ENCODE measurements around the gene OAF.
A peak's percentile ranks its signal among the peaks of the same experiment; 100 is the strongest.
"Not testable (repeated sequence)": the region's sequence is repeated elsewhere in the genome, so short reads cannot be mapped to it uniquely, and the experiment has no call there.

OAF gene

DNA sequence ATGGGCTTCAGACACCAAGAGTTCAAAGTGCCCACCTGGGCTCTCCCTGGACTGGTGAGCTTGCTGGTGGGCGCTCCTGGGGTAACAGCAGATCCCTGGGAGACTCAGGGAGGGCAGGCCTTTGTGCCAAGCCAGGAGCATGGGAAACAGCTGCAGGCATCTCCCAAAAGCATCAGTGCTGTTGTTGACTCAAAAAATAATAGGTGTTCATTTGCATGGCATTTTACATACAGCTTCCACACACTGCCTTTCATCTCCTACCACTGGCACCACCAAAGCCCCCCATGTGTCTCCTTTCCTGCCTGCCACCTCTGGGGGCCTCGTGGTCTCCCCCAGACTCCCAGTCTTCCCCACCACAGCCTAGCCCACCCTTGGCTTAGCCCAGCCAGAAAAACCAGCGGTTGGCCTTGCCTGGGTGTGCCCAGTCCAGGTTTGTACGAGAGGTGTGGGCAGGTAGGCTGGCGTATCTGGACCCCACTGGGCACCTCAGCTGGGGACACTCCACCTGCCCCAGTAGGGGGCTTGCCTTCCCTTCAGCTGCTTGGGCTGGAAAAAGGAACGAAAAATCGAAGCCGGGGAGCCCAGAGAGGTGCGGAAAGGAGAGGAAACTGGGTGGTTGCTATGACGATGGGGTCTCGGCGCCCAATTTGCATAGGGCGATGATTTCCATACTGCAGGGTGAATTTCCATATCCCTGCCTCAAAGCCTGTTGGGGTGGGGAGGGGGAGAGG, 44.1 kb downstream of the OAF start:
- DNase-seq, result no peak

DNA sequence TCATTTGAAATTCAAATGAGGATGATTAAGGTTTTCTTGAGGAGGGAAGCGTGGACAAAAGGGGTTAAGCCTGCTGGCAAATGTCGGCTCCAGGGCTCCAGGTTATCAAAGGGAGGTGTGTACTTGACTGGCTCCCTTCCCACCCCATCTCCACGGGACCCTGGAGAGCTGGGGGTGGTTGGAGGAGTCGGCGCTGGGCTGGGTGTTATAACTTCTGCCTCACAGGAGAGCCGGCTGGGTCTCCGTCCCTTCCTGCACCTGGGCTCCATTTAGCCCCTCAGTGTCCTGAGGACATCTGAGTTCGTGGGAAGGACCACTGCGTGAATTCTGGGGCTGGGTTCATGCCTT, 44.7 kb downstream of the OAF start:
- DNase-seq, result no peak
- in situ Hi-C loops (cut with HindIII; ENCODE audit: low pct_ligation_motif_present, low pct_unique_long_range_greater_than_20kb, low sequenced_read_pairs), result no loop called here

More for the DNA sequence above, 44.1 kb downstream of the OAF start:
- in situ Hi-C loops (cut with HindIII; ENCODE audit: low pct_ligation_motif_present, low pct_unique_long_range_greater_than_20kb, low sequenced_read_pairs), result no loop called here

DNA sequence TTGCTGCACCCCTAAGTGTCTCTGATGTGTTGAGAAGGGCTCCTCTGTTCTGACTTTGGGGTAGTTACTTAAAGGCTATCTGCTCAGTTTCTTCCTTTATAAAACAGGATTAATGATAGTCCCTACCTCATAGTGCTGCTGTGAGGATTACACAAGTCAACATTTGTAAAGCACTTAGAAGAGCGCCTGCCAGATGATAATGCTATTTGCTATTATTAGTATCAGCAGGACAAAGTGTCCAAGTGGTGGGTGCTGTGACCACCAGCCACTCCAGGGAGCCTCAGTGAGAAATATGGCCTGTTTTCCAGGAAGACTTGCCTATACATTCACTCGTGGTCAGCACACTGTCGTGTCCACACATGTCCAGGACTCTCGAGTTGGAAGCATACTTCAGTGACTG, 45.3 kb downstream of the OAF start:
- in situ Hi-C loops (cut with HindIII; ENCODE audit: low pct_ligation_motif_present, low pct_unique_long_range_greater_than_20kb, low sequenced_read_pairs), result no loop called here
- DNase-seq, result no peak

DNA sequence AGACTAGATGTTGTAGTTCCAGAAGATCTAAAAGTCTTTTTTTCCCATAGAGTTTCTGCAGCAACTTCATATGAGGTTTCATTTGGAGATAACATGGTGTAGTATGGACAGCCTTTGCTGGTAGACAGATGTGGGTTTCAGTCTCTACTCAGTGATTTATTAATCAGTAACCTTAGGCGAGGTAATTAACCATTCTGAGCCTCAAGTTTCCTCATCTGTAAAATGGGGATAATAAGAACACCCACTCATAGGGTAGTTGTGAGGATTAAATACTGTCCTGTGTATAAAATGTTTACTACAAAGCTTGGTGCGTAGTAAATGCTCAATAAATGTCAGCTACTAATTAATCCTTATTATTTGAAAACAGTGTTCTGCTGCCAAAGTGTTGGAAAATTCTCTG, 45.9 kb downstream of the OAF start:
- in situ Hi-C loops (cut with HindIII; ENCODE audit: low pct_ligation_motif_present, low pct_unique_long_range_greater_than_20kb, low sequenced_read_pairs), result no loop called here
- DNase-seq, result no peak

DNA sequence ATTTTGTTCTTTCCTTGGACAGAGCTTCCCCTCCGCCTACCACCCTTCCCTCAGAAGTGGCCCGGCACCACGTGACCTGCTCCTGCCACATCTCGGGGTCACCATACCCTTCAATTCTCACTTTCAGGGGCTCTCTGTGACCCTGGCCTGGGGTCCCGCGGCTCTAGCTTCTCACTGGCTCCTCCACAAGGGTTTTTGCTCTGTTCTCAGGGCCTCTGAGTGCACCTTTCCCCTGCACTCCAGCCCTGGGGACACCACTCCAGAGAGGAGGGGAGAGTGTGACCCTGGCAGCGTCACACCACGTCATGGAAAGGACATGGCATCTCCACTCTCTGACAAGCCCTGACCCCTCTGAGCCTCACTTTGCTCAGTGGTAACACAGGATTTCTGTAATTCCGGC, 46.5 kb downstream of the OAF start:
- no peak for DNase-seq
- in situ Hi-C loops (cut with HindIII; ENCODE audit: low pct_ligation_motif_present, low pct_unique_long_range_greater_than_20kb, low sequenced_read_pairs), result no loop called here

DNA sequence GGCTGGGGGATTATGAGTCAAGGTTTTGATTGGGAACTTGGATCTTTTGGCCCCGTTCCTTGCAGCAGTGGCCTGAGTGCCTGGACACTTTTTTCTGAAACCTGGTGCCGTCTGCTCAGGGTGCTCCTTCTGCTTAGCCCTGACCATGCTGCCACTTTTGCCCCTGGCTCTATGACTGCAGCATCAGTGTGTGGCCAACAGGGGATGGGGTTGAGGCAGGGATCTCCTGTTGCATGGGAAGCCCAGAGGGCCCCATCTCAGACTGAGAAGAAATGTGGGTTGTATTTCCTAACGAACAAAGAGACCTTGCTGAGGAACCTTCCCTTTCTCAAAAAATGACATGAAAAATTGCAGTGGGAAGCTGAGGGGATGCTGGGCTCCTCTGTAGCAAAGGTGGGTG, 47.8 kb downstream of the OAF start:
- no peak for DNase-seq
- in situ Hi-C loops (cut with HindIII; ENCODE audit: low pct_ligation_motif_present, low pct_unique_long_range_greater_than_20kb, low sequenced_read_pairs), result no loop called here

DNA sequence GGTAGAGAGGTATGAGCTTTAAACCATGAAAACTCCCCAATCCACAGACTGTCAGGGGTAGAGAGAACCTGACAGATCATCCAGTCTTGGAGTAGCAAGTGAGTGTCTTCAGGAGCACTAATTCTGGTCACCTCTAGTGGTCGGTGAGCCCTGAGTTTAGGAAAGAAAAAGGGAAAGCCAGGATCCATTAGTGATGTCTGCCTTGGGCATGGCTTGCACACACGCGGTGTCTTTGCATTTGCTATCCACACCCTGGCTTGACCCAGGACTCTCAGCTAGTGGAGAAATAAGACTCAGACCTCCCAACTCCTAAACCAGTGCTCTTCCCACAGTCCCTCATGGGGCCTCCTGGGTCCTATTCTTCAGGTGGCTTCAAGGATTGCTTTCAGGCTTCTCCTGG, 48.4 kb downstream of the OAF start:
- in situ Hi-C loops (cut with HindIII; ENCODE audit: low pct_ligation_motif_present, low pct_unique_long_range_greater_than_20kb, low sequenced_read_pairs), result no loop called here
- no peak for DNase-seq

DNA sequence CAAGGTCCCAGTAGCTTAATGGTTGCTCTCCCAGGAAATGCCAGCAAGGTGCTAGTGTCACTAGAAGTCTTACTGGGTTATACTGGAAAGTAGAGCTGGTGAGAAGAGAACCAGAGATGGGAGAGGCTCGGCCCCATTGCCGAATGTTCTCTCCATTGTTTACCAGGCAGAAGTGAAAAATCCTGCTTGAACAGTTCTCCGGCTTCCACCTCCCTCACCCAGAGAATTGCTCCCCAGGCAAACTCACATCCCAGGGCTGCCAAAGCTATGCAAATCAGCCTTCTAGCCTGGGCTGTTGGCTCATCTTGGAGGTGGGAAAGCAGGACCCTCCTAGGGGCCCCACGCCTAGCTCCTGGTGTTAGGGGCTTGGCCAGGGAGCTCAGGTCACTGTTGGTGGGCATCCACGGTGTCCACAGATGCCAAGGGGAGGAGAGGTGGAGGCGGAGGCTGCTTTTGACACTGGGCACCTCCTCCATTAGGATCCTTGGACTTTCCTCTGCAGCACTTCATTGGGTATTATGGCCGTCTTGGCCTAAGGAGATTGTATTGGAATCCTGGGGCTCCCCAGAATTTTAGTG, 49.2 kb downstream of the OAF start:
- in situ Hi-C loops (cut with HindIII; ENCODE audit: low pct_ligation_motif_present, low pct_unique_long_range_greater_than_20kb, low sequenced_read_pairs), result no loop called here
- no peak for DNase-seq

DNA sequence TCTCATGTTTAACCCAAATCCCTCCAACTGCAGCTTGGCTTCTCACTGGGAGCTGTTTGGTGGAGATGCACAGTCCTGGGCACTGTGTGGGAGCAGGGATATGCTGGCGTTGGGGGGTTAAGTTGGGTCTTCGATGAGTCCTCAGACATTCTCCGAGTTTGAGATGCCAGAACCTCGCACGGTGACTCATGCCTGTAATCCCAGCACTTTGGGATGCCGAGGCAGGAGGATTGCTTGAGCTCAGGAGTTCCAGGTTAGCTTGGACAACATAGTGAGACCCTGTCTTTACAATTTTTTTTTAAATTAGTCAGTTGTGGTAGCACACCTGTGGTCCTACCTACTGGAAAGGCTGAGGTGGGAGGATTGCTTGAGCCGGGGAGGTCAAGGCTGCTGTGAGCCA, 49.8 kb downstream of the OAF start:
- in situ Hi-C loops (cut with HindIII; ENCODE audit: low pct_ligation_motif_present, low pct_unique_long_range_greater_than_20kb, low sequenced_read_pairs), result no loop called here
- DNase-seq, result no peak

DNA sequence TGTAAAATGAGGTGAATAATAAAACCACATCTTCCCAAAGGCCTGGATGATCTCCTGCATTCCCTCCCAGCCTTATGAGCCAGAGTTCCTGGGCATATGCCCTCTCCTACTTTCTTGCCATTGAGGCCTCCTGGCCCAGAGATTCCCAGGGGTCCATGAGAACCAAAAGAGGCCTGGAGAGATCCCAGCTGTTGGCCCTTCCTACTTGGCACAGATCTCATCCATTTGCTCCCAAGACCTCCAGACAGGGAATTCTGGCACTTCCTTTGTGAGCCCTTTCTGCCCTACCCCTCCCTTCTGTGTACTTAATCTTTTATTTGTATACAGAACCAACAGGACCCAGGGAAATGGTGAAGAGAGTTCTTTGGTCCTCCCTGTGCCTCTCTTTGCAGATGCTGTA, 50.5 kb downstream of the OAF start:
- DNase-seq, result no peak
- in situ Hi-C loops (cut with HindIII; ENCODE audit: low pct_ligation_motif_present, low pct_unique_long_range_greater_than_20kb, low sequenced_read_pairs), result no loop called here

DNA sequence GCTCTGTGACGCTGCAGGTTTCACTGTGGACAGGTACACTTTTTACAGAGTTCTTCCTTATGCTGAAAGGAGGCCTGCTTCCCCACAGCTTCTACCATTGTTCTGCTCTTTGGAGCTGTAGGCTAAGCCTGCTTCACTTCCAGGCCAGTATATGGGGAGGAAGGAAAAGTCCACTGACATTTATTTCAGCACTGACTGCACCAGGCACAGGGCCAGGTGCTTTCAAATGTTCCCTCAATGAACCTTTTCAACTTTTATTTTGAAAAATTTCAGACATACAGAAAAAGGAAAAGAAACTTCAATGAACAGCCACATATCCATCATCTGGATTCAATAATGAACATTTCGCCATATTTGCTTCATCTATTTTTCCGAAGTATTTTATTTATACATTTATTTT, 51.1 kb downstream of the OAF start:
- no peak for DNase-seq
- in situ Hi-C loops (cut with HindIII; ENCODE audit: low pct_ligation_motif_present, low pct_unique_long_range_greater_than_20kb, low sequenced_read_pairs), result no loop called here

DNA sequence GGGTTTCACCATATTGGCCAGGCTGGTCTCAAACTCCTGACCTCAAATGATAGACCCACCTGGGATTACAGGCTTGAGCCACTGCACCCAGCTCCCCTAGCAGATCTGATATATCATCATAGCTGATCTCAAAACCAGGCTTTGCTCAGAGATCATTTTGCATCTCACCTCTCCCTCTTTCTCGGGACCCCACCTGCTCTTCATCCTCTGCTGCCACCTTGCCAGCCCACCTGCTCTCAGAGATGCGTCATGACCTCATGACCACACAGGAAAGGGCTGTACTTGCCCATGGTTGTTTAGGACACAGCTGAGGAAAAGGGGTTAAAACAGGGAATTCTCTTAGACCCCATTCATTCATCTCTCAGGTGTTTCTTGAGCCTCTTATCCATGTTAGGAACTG, 56.5 kb downstream of the OAF start:
- no peak for DNase-seq
- in situ Hi-C loops (cut with HindIII; ENCODE audit: low pct_ligation_motif_present, low pct_unique_long_range_greater_than_20kb, low sequenced_read_pairs), result no loop called here

DNA sequence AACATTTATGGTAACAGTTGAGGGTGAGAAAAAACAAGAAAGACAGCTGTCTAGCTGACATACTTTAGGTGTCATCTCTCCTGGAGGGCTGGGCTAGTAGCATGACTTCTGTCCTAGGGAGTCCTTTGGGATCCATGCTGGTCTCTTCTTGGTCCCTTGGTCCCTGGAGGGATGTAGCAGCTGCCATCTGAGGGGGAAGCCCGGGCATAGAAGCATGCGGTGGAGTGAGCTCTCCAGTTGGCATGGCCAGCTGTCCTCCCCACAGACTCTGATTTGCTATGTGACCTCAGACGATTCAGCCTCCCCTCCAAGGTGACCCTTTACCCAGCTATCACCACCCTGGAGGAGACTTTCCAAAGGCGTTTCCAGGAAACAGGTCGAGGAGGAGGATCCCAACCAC, 57.9 kb downstream of the OAF start:
- in situ Hi-C loops (cut with HindIII; ENCODE audit: low pct_ligation_motif_present, low pct_unique_long_range_greater_than_20kb, low sequenced_read_pairs), result no loop called here
- no peak for DNase-seq

DNA sequence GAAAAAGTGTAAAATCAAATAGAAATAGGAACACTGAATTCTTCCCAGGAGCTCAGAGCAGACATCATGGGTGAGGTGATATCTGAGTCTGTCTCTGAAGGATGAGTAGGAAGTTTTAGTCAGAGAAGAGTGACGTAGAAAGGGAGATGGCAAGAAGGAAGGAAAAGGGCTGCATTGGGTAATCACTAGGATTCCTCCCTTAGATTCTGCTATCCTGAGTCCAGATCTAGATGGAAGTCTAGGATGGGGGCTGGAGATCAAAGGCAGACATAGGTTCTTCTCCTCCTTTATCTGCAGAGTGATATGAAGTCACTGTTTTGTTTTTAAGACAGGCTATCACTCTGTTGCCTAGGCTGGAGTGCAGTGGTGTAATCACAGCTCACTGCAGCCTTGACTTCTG, 59.6 kb downstream of the OAF start:
- in situ Hi-C loops (cut with HindIII; ENCODE audit: low pct_ligation_motif_present, low pct_unique_long_range_greater_than_20kb, low sequenced_read_pairs), result no loop called here
- DNase-seq, result no peak

DNA sequence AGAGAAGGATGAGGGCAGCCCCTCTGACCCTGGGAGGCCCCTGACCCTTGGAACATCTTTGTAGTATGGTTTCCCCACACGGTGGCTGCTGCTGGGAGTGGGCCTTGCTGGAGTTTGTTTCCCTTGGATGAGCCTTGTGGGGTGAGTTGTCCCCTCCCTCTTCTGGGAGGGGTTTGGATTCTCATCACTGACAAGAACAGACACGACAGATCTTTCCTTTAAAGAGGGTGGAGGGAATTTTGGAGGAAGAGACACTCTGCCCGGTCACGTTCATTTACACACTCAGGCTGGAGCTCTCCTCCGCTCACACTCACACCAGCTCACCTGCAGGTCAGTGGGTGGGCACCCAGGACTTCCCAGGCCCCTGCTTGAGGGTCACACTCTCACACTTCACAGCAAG, 60.8 kb downstream of the OAF start:
- in situ Hi-C loops (cut with HindIII; ENCODE audit: low pct_ligation_motif_present, low pct_unique_long_range_greater_than_20kb, low sequenced_read_pairs), result no loop called here
- DNase-seq, result no peak

DNA sequence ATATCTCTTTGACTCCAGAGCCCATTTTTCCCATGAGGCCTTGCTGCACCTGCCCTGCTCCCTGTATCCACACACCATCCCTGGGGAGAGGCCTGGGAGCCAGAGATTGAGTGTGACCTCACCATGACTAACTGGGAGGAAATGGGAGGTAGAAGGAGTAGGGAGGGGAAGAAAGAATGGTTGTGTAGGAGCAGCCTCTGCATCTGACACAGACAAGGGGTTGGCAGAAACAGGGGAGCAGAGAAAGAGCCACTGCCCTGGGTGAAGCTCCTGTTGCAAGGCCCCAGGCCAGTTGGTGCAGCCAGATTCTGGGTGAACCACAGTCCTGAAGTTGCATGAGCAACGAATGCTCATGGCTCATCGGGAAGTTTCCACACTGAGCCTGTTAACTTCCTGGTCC, 61.5 kb downstream of the OAF start:
- DNase-seq, result peak; percentile 49
- in situ Hi-C loops (cut with HindIII; ENCODE audit: low pct_ligation_motif_present, low pct_unique_long_range_greater_than_20kb, low sequenced_read_pairs), result no loop called here

DNA sequence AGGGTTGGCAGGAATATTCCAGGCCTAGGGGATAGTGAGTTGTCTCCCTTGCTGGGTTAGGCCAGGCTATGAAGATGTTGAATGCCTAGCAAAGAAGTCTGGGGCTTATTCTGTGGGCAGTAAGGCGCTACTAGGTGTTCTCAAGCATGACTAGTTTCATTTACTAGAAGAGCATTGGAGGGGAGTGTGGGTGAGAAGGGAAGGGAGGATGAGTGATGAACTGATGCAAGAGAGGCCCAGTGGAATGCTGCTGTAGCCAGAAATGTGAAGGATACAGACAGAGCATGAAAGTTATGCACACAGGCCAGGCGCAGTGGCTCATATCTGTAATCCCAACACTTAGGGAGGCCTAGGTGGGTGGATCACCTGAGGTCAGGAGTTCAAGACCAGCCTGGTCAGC, 62.6 kb downstream of the OAF start:
- in situ Hi-C loops (cut with HindIII; ENCODE audit: low pct_ligation_motif_present, low pct_unique_long_range_greater_than_20kb, low sequenced_read_pairs), result no loop called here
- DNase-seq, result peak; percentile 28

DNA sequence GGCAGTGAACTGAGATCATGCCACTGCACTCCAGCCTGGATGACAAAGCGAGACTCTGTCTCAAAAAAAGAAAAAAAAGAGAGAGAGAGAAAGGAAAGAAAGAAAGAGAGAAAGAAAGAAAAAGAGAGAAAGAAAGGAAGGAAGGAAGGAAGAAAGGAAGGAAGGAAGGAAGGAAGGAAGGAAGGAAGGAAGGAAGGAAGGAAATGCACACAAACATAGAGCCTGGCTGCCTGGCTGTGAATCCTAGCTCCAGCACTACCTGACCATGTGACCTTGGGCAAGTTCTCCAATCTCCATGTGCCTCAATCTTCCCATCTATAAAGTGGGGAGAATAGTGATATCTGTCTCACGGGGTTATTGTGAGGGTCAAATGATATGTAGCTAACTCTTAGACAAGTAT, 63.1 kb downstream of the OAF start:
- in situ Hi-C loops (cut with HindIII; ENCODE audit: low pct_ligation_motif_present, low pct_unique_long_range_greater_than_20kb, low sequenced_read_pairs); DNase-seq: not testable (repeated sequence)

DNA sequence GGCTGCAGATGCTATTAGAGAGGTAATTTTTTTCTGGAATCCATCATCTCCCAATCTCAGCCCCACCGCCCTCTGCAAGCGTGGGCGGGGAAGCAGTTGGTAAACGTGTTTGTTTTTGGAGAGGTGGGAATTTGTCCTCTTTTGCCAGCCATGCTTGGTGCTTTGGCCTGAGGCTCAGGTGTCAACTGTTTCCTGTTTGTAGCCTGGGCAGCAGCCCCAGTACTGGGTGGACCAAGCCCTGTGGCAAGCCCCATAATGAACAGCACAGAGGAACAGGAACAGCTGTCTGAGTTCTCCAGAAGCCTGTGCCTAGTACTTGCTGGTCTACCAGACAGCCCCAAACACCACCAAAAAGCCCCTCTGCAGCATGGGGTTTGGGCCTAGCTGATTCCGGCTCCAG, 68.7 kb downstream of the OAF start:
- DNase-seq, result no peak
- in situ Hi-C loops (cut with HindIII; ENCODE audit: low pct_ligation_motif_present, low pct_unique_long_range_greater_than_20kb, low sequenced_read_pairs), result no loop called here
